Measurements from ENCODE around the gene CIDEB. TPM values are rescaled to one million over a fixed set of nuclear protein-coding genes. Genes with fewer than 3 reads are reported as not detected.
"Not testable (repeated sequence)": the region's sequence is repeated elsewhere in the genome, so short reads cannot be mapped to it uniquely, and the experiment has no call there.

Gene CIDEB
- total and polyA plus RNA-seq, 2 experiments from 2014 or later, result not detected

- no peaks in the 10 kb centered on the region for H3K36me3 ChIP-seq
- no peak for DNase-seq (ENCODE audit: low read depth in 1 of 2, low spot score in 1 of 2)
- H3K27ac ChIP-seq, result no peak overlapping the region
- peaks cover 7% of the 10 kb centered on the region for H3K4me1 ChIP-seq (ENCODE audit: low read depth)
- H3K27me3 ChIP-seq, result peaks cover 70% of the 10 kb centered on the region
- H3K9me3 ChIP-seq (ENCODE audit: low read depth), result no peaks in the 10 kb centered on the region
- TF ChIP-seq CTCF (IDR thresholded peaks at IDR 0.05; ENCODE audit: low read depth, low read length), result no peak
- H3K4me3 ChIP-seq, result no peak overlapping the region
These were observed 24.0 kb upstream of the CIDEB start for GRCh38 chr14:24331731-24332267.

- H3K27me3 ChIP-seq, result peaks cover 63% of the 10 kb centered on the region
These were observed 23.3 kb upstream of the CIDEB start for GRCh38 chr14:24330973-24331674.

GRCh38 chr14:24329736-24330135 is 22.0 kb upstream of the CIDEB start:
- Histone ChIP-seq H3K27ac (no peak overlapping the region), H3K36me3 (no peaks in the 10 kb centered on the region), H3K4me3 (no peak overlapping the region), H3K9me3 (ENCODE audit: low read depth) (no peaks in the 10 kb centered on the region), H3K27me3 (peaks cover 49% of the 10 kb centered on the region), H3K4me1 (ENCODE audit: low read depth) (peaks cover 7% of the 10 kb centered on the region)
- DNase-seq (ENCODE audit: low read depth in 1 of 2, low spot score in 1 of 2), result no peak
- no peak for TF ChIP-seq CTCF (IDR thresholded peaks at IDR 0.05; ENCODE audit: low read depth, low read length)

More at GRCh38 chr14:24330973-24331674, 23.3 kb upstream of the CIDEB start:
- no peak overlapping the region for H3K27ac ChIP-seq
- H3K4me1 ChIP-seq (ENCODE audit: low read depth), result peaks cover 7% of the 10 kb centered on the region
- H3K4me3 ChIP-seq, result no peak overlapping the region
- no peaks in the 10 kb centered on the region for H3K36me3 ChIP-seq
- DNase-seq (ENCODE audit: low read depth in 1 of 2, low spot score in 1 of 2), result no peak
- H3K9me3 ChIP-seq (ENCODE audit: low read depth), result no peaks in the 10 kb centered on the region
- no peak for TF ChIP-seq CTCF (IDR thresholded peaks at IDR 0.05; ENCODE audit: low read depth, low read length)

- Histone ChIP-seq H3K27ac (no peak overlapping the region), H3K27me3 (peaks cover 44% of the 10 kb centered on the region), H3K4me1 (ENCODE audit: low read depth) (peaks cover 7% of the 10 kb centered on the region), H3K4me3 (no peak overlapping the region), H3K36me3 (no peaks in the 10 kb centered on the region), H3K9me3 (ENCODE audit: low read depth) (no peaks in the 10 kb centered on the region)
- DNase-seq (ENCODE audit: low read depth in 1 of 2, low spot score in 1 of 2), result no peak
- no peak for TF ChIP-seq CTCF (IDR thresholded peaks at IDR 0.05; ENCODE audit: low read depth, low read length)
These were observed 21.4 kb upstream of the CIDEB start for GRCh38 chr14:24329073-24329663.

GRCh38 chr14:24327914-24328313 is 20.1 kb upstream of the CIDEB start:
- H3K4me3 ChIP-seq; H3K9me3 ChIP-seq (ENCODE audit: low read depth); H3K27ac ChIP-seq; H3K36me3 ChIP-seq; H3K4me1 ChIP-seq (ENCODE audit: low read depth): not testable (repeated sequence)
- peak; percentile 43 for TF ChIP-seq CTCF (IDR thresholded peaks at IDR 0.05; ENCODE audit: low read depth, low read length)
- peaks cover 31% of the 10 kb centered on the region for H3K27me3 ChIP-seq
- DNase-seq (ENCODE audit: low read depth in 1 of 2, low spot score in 1 of 2), result peak in 1 of 2 donors; percentile 36
